Measurements from ENCODE around the gene WFDC10B.

DNA sequence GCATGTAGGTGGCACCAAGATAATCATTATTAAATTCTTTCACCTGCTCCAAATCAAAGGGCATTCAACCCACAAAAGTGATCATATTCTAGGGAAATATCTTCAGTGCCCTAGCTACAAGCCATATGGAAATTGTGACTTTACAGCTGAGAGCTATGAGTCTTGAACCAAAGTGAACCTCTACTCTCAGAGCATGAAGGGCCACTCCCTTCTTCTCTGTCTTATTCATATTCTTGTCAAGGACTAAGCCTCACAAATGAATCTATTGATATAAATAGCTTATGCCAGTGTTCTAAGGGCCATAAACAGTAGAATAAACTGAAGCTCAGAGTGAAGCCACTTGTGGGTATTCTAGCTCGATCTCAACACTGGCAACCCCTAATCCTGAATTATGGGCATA is 46.9 kb upstream of the WFDC10B start:
- no peak for TF ChIP-seq EZH2phosphoT487 (IDR thresholded peaks at IDR 0.05; ENCODE audit: borderline replicate concordance, low read length)
- TF ChIP-seq EZH2 (IDR thresholded peaks at IDR 0.05; ENCODE audit: low read length, unreplicated experiment), result no peak

Measured in PC-3 (cell line).